K562 (cell line): ENCODE measurements around the gene CBFA2T3. TPM values are rescaled to one million over a fixed set of nuclear protein-coding genes. Genes with fewer than 3 reads are reported as not detected.

Source experiments
- ADNP ChIP-seq: fragments of 200-800 bp; sonication (Bioruptor generic); IDR thresholded peaks from 2 replicates; pipeline ENCODE4 v1.6.1; 2016; ENCODE audit warnings: missing genetic modification characterization, missing compliant biosample characterization
- ARID4B ChIP-seq: sonication (generic); formaldehyde crosslinking; IDR thresholded peaks from 2 replicates; pipeline ENCODE4 v1.8.0; 2022; ENCODE audit warnings: mild to moderate bottlenecking, missing genetic modification reagents
- BHLHE40 ChIP-seq: IDR thresholded peaks from 2 replicates; pipeline ENCODE4 v1.6.1; 2011; ENCODE audit warnings: low read length, improper control_type of control experiment
- CXXC5 ChIP-seq: fragments of 250-450 bp; sonication (Bioruptor Pico); IDR thresholded peaks from 2 replicates; pipeline ENCODE4 v1.8.0; 2022; ENCODE audit warnings: inconsistent platforms, mild to moderate bottlenecking, moderate library complexity
- FOXO4 ChIP-seq: fragments of 450-650 bp; formaldehyde crosslinking; IDR thresholded peaks from 2 replicates; pipeline ENCODE4 v1.4.0; 2020; ENCODE audit warnings: mild to moderate bottlenecking, moderate library complexity
- MAX ChIP-seq: sonication (generic); formaldehyde crosslinking; IDR thresholded peaks from 2 replicates; pipeline ENCODE4 v1.9.0; 2022; ENCODE audit warnings: mild to moderate bottlenecking, missing genetic modification reagents
- NFIX ChIP-seq: fragments of 250-450 bp; sonication (Bioruptor Pico); IDR thresholded peaks from 2 replicates; pipeline ENCODE4 v1.4.0; 2020; ENCODE audit warnings: low read depth, mild to moderate bottlenecking, moderate library complexity
- POLR2A ChIP-seq: fragments of 450-650 bp; conservative IDR thresholded peaks from 2 replicates; pipeline ENCODE4 v1.6.1; 2016
- TRIM25 ChIP-seq: fragments of 450-650 bp; IDR thresholded peaks from 2 replicates; pipeline ENCODE4 v1.7.0; 2016; ENCODE audit warnings: borderline replicate concordance
- ZBTB49 ChIP-seq: sonication (generic); formaldehyde crosslinking; IDR thresholded peaks from 2 replicates; pipeline ENCODE4 v1.8.0; 2022; ENCODE audit warnings: missing genetic modification reagents, mild to moderate bottlenecking, borderline replicate concordance
- ZFP1 ChIP-seq: fragments of 450-650 bp; formaldehyde crosslinking; IDR thresholded peaks from 2 replicates; pipeline ENCODE4 v1.4.0; 2020; ENCODE audit warnings: mild to moderate bottlenecking, mixed read lengths
- ZNF592 ChIP-seq: fragments of 450-650 bp; IDR thresholded peaks from 2 replicates; pipeline ENCODE4 v1.6.1; 2017; ENCODE audit warnings: antibody characterized with exemption, mild to moderate bottlenecking
- polyA plus RNA-seq, 8 experiments: library from polyadenylated mRNA; depleted of rRNA in 4 of 8; stranded (reverse) in 5 of 8; unstranded in 3 of 8; fragments of >200 nt; fragmentation: Nextera tagmentation in 2 of 8; fragmentation: Illumina TruSeq in 1 of 8; extraction: Ambion mirVana in 2 of 8; extraction: Trizol in 1 of 8; gene quantifications; 2 replicates each; pipeline versions ENCODE4 v1.2.1 to v1.2.3, GENCODE V29; 2011 to 2014; ENCODE audit warnings: inconsistent platforms in 1 of 8, missing spikeins in 1 of 8
- total RNA-seq, 7 experiments: library from RNA; depleted of rRNA in 6 of 7; stranded (reverse); fragments of >200 nt in 6 of 7; fragmentation: Illumina TruSeq in 2 of 7; extraction: Trizol in 2 of 7; gene quantifications; 2 replicates each; pipeline versions ENCODE4 v1.2.1 to v1.2.3, GENCODE V29; 2011 to 2021; ENCODE audit warnings: low replicate concordance in 1 of 7

CBFA2T3 gene
- total and polyA plus RNA-seq, 9 of the 15 experiments (the other 6 are each of a cell fraction or from before 2014, with no cell fraction given), result 2.3 to 145 (median 6.7) TPM

- TF ChIP-seq ZNF592 (peak; percentile 98), CXXC5 (CRISPR knock-in tag) (no peak), ADNP (tag) (peak; percentile 9; the same call in 1 of the 2 replicates), FOXO4 (0 out of 2 replicates have a peak, but pooled peaks have one; percentile 42), POLR2A (peak; percentile 53; the same call in 1 of the 2 replicates), TRIM25 (no peak), ARID4B (peak; percentile 89), MAX (CRISPR knock-in tag) (peak; percentile 85), NFIX (CRISPR knock-in tag) (no peak), BHLHE40 (peak; percentile 77), ZFP1 (CRISPR knock-in tag) (peak; percentile 52; the same call in 1 of the 2 replicates), ZBTB49 (CRISPR knock-in tag) (no peak)
These were observed 14.9 kb upstream of the CBFA2T3 start (continued) for GRCh38 chr16:88991813-88992350.
